Stimulated activated CD8-positive, alpha-beta memory T cell treated with anti-CD3 and anti-CD28 coated beads, Interleukin-7, amount 100 ng/mL, for 4 hours (primary cell): ENCODE data around the gene COX10.
"Not testable (repeated sequence)": the region's sequence is repeated elsewhere in the genome, so short reads cannot be mapped to it uniquely, and the experiment has no call there.

Source experiments
- DNase-seq, 2 donors: peaks; one replicate each; pipeline ENCODE4 v3.0.0-alpha.2; 2020; ENCODE audit warnings: low read depth in 2 of 2

The COX10 gene

GRCh38 chr17:14177801-14178200 lies 108.5 kb downstream of the COX10 start:
- not testable (repeated sequence) for DNase-seq

- DNase-seq = not testable (repeated sequence)
Observed at GRCh38 chr17:14179951-14180350, 110.6 kb downstream of the COX10 start.

GRCh38 chr17:14182084-14182483 lies 112.8 kb downstream of the COX10 start:
- DNase-seq = not testable (repeated sequence)

- DNase-seq = not testable (repeated sequence)
Observed at GRCh38 chr17:14184536-14184935, 115.2 kb downstream of the COX10 start.

- DNase-seq = not testable (repeated sequence)
Observed at GRCh38 chr17:14186443-14186842, 117.1 kb downstream of the COX10 start.

GRCh38 chr17:14190774-14191173 lies 121.5 kb downstream of the COX10 start:
- not testable (repeated sequence) for DNase-seq

GRCh38 chr17:14191469-14191868 lies 122.2 kb downstream of the COX10 start:
- not testable (repeated sequence) for DNase-seq

GRCh38 chr17:14192039-14192438 lies 122.7 kb downstream of the COX10 start:
- not testable (repeated sequence) for DNase-seq

GRCh38 chr17:14192636-14193344 lies 123.5 kb downstream of the COX10 start:
- not testable (repeated sequence) for DNase-seq

- DNase-seq = no peak
Observed at GRCh38 chr17:14196377-14196997, 127.2 kb downstream of the COX10 start.

GRCh38 chr17:14197057-14197456 lies 127.8 kb downstream of the COX10 start:
- no peak for DNase-seq

GRCh38 chr17:14197586-14197985 lies 128.3 kb downstream of the COX10 start:
- peak in 1 of 2 donors; percentile 53 for DNase-seq

- no peak for DNase-seq
Observed at GRCh38 chr17:14198013-14198412, 128.7 kb downstream of the COX10 start.

- no peak for DNase-seq
Observed at GRCh38 chr17:14198575-14198974, 129.3 kb downstream of the COX10 start.

- no peak for DNase-seq
Observed at GRCh38 chr17:14199601-14200000, 130.3 kb downstream of the COX10 start.

GRCh38 chr17:14200354-14200753 lies 131.1 kb downstream of the COX10 start:
- DNase-seq = no peak

- DNase-seq = peak; percentile 33 to 44
Observed at GRCh38 chr17:14201021-14201987, 132.0 kb downstream of the COX10 start.

GRCh38 chr17:14201988-14202380 lies 132.7 kb downstream of the COX10 start:
- DNase-seq = no peak

GRCh38 chr17:14202388-14203166 lies 133.3 kb downstream of the COX10 start:
- no peak for DNase-seq

- no peak for DNase-seq
Observed at GRCh38 chr17:14203388-14203787, 134.1 kb downstream of the COX10 start.

GRCh38 chr17:14204084-14204483 lies 134.8 kb downstream of the COX10 start:
- DNase-seq = no peak
